Measurements from ENCODE around the gene HSD17B8. TPM values are rescaled to one million over a fixed set of nuclear protein-coding genes. Genes with fewer than 3 reads are reported as not detected.

HSD17B8 gene
- total RNA-seq, 1 donor from 2014 or later: 6.5 TPM

DNA sequence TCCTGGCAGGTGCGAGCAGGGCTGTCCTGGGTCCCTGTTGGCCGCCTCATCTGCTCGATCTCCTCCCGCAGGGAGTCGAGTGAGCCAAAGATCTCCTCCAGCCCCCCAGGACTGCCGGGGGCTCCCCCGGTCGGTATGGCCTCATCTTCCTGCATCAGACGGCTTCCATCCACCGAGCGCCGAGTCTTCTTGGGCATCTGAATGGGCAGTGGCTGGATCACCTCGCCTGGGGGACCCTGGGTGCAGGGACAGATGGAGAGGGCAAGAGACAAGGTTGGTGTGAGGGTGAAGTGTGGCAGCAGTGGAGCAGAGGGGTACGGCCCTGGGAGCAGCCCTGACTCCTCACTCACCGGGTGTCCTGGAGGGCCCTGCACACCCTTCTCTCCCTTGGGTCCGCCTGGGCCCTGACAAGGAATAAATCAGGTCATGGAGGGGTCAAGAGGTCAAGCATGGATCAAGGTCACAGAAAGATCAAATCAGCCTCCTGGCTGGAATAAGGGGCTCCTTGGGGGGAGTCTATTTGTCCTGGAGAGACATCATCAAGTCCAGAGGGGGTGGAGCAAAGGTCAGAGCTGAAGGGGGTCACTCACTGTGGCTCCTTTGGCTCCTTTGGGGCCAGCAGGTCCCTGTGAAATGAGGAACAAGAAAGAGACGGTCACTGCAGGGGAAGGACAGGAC lies 38.7 kb upstream of the HSD17B8 start:
- H3K4me1 Mint-ChIP-seq (ENCODE audit: unreplicated experiment): peaks cover 16% of the 10 kb centered on the region
- DNase-seq (ENCODE audit: low spot score): no peak
- H3K27ac Mint-ChIP-seq (ENCODE audit: unreplicated experiment): no peak overlapping the region
- TF ChIP-seq, protein P1, sequence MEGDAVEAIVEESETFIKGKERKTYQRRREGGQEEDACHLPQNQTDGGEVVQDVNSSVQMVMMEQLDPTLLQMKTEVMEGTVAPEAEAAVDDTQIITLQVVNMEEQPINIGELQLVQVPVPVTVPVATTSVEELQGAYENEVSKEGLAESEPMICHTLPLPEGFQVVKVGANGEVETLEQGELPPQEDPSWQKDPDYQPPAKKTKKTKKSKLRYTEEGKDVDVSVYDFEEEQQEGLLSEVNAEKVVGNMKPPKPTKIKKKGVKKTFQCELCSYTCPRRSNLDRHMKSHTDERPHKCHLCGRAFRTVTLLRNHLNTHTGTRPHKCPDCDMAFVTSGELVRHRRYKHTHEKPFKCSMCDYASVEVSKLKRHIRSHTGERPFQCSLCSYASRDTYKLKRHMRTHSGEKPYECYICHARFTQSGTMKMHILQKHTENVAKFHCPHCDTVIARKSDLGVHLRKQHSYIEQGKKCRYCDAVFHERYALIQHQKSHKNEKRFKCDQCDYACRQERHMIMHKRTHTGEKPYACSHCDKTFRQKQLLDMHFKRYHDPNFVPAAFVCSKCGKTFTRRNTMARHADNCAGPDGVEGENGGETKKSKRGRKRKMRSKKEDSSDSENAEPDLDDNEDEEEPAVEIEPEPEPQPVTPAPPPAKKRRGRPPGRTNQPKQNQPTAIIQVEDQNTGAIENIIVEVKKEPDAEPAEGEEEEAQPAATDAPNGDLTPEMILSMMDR (IDR thresholded peaks at IDR 0.05; ENCODE audit: unreplicated experiment): no peak
- H3K36me3 Mint-ChIP-seq (ENCODE audit: low read depth, unreplicated experiment): peaks cover 8% of the 10 kb centered on the region
- no peaks in the 10 kb centered on the region for H3K9me3 Mint-ChIP-seq (ENCODE audit: unreplicated experiment)
- H3K27me3 Mint-ChIP-seq (ENCODE audit: unreplicated experiment): peaks cover 9% of the 10 kb centered on the region
- H3K4me3 Mint-ChIP-seq (ENCODE audit: unreplicated experiment): peak overlapping the region; percentile 31

DNA sequence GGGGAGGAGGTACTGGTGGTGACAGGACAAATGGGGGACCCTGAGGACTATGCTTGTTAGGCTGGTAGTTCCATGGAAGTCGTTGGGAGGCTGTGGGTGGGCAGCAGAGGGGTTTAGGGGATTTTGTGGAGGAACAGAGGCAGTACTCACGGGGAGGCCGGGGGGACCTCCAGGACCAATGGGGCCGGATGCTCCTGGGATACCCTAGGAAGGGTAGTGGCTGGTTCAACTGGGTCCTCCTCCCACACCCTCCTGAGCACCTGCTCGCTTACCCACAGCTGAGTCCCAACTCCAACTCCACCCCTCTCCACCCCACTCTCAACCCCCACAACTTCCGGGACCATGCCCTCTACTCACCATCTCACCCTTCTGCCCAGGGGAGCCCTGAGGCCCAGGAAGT lies 38.1 kb upstream of the HSD17B8 start:
- Mint-ChIP-seq H3K4me1 (ENCODE audit: unreplicated experiment) (peaks cover 12% of the 10 kb centered on the region), H3K27me3 (ENCODE audit: unreplicated experiment) (peaks cover 6% of the 10 kb centered on the region), H3K4me3 (ENCODE audit: unreplicated experiment) (peak overlapping the region; percentile 31), H3K36me3 (ENCODE audit: low read depth, unreplicated experiment) (peaks cover 8% of the 10 kb centered on the region), H3K27ac (ENCODE audit: unreplicated experiment) (no peak overlapping the region), H3K9me3 (ENCODE audit: unreplicated experiment) (no peaks in the 10 kb centered on the region)
- TF ChIP-seq, protein P1 (IDR thresholded peaks at IDR 0.05; ENCODE audit: unreplicated experiment): no peak
- DNase-seq (ENCODE audit: low spot score): no peak

DNA sequence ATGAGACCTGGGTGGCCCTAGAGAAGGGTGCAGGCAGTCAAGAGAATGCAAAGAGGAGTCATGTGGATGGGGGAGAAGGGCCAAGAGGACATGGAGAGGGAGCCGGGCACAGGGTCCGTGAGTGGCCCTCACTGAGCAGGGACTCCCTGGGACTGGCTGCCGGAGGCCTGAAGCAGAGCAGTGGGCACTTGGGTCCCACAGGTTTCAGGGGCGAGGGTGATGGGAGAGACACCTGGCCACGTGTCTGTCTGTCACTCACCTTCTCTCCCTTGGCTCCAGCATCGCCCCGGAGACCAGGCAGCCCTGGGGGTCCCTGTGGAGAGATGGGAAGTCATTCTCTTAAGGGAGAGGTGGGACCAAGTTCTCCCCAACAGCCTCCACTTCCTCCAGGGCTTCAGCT lies 37.6 kb upstream of the HSD17B8 start:
- TF ChIP-seq, protein P1 (IDR thresholded peaks at IDR 0.05; ENCODE audit: unreplicated experiment): no peak
- H3K9me3 Mint-ChIP-seq (ENCODE audit: unreplicated experiment): no peaks in the 10 kb centered on the region
- H3K27me3 Mint-ChIP-seq (ENCODE audit: unreplicated experiment): peaks cover 9% of the 10 kb centered on the region

GRCh38 chr6:33167374-33168283 lies 36.8 kb upstream of the HSD17B8 start:
- Mint-ChIP-seq H3K27me3 (ENCODE audit: unreplicated experiment) (peaks cover 9% of the 10 kb centered on the region), H3K36me3 (ENCODE audit: low read depth, unreplicated experiment) (peaks cover 8% of the 10 kb centered on the region), H3K4me3 (ENCODE audit: unreplicated experiment) (peak overlapping the region; percentile 47), H3K27ac (ENCODE audit: unreplicated experiment) (no peak overlapping the region), H3K4me1 (ENCODE audit: unreplicated experiment) (peaks cover under 1% of the 10 kb centered on the region), H3K9me3 (ENCODE audit: unreplicated experiment) (no peaks in the 10 kb centered on the region)
- no peak for DNase-seq (ENCODE audit: low spot score)
- TF ChIP-seq, protein P1 (IDR thresholded peaks at IDR 0.05; ENCODE audit: unreplicated experiment): no peak

More for the DNA sequence above, 37.6 kb upstream of the HSD17B8 start:
- Mint-ChIP-seq H3K4me3 (ENCODE audit: unreplicated experiment) (no peak overlapping the region), H3K4me1 (ENCODE audit: unreplicated experiment) (peaks cover 8% of the 10 kb centered on the region), H3K36me3 (ENCODE audit: low read depth, unreplicated experiment) (peaks cover 8% of the 10 kb centered on the region), H3K27ac (ENCODE audit: unreplicated experiment) (no peak overlapping the region)
- no peak for DNase-seq (ENCODE audit: low spot score)

- TF ChIP-seq, protein P1 (IDR thresholded peaks at IDR 0.05; ENCODE audit: unreplicated experiment): no peak
- no peak for DNase-seq (ENCODE audit: low spot score)
- H3K9me3 Mint-ChIP-seq (ENCODE audit: unreplicated experiment): no peaks in the 10 kb centered on the region
- peaks cover 8% of the 10 kb centered on the region for H3K36me3 Mint-ChIP-seq (ENCODE audit: low read depth, unreplicated experiment)
- no peak overlapping the region for H3K27ac Mint-ChIP-seq (ENCODE audit: unreplicated experiment)
- peaks cover 9% of the 10 kb centered on the region for H3K27me3 Mint-ChIP-seq (ENCODE audit: unreplicated experiment)
- peak overlapping the region; percentile 47 for H3K4me3 Mint-ChIP-seq (ENCODE audit: unreplicated experiment)
- no peaks in the 10 kb centered on the region for H3K4me1 Mint-ChIP-seq (ENCODE audit: unreplicated experiment)
Observed at GRCh38 chr6:33168284-33168601, 36.2 kb upstream of the HSD17B8 start.
